SK-N-SH (cell line): Measurements from ENCODE around the gene PAPOLB.

ENCODE experiments used
- EP300 ChIP-seq, 2 experiments: IDR thresholded peaks; 2 replicates each; pipeline versions ENCODE4 v1.4.0 to v1.6.1; 2012; ENCODE audit warnings: borderline replicate concordance in 1 of 2, low read depth in 1 of 2, low read length in 1 of 2
- POLR2AphosphoS5 ChIP-seq: IDR thresholded peaks from 2 replicates; pipeline ENCODE4 v1.6.1; 2012; ENCODE audit warnings: low read depth, low read length
- RXRA ChIP-seq: IDR thresholded peaks from 2 replicates; pipeline ENCODE4 v1.4.0; 2012; ENCODE audit warnings: low read depth, mild to moderate bottlenecking, borderline replicate concordance
- TF ChIP-seq, protein P1 (sequence below): fragments of 200-600 bp; sonication (generic); IDR thresholded peaks from 2 replicates; pipeline ENCODE4 v1.6.1; 2017; ENCODE audit warnings: antibody characterized with exemption, mild to moderate bottlenecking, moderate library complexity

DNA sequence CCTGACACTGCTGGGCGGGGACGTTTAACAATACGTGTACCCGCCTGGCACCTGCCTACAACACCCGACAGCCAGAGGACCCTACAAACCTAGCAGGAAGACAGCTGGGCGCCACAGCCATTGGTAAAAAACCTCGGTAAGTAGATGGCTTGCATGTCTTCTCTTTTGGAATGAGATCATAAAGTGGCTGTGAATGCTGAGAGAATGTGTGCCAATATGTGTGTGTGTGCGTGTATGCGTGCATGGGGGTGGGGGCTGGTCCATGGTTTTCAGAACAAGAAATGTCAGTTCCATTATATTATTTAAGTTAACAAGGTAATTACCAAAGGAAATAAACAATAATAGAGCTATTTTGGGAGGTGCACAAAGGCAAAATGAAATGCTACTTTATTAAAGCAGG is 39.2 kb downstream of the PAPOLB start:
- TF ChIP-seq, protein P1, sequence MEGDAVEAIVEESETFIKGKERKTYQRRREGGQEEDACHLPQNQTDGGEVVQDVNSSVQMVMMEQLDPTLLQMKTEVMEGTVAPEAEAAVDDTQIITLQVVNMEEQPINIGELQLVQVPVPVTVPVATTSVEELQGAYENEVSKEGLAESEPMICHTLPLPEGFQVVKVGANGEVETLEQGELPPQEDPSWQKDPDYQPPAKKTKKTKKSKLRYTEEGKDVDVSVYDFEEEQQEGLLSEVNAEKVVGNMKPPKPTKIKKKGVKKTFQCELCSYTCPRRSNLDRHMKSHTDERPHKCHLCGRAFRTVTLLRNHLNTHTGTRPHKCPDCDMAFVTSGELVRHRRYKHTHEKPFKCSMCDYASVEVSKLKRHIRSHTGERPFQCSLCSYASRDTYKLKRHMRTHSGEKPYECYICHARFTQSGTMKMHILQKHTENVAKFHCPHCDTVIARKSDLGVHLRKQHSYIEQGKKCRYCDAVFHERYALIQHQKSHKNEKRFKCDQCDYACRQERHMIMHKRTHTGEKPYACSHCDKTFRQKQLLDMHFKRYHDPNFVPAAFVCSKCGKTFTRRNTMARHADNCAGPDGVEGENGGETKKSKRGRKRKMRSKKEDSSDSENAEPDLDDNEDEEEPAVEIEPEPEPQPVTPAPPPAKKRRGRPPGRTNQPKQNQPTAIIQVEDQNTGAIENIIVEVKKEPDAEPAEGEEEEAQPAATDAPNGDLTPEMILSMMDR = no peak
- TF ChIP-seq EP300 (IDR thresholded peaks at IDR 0.05; ENCODE audit: borderline replicate concordance in 1 of 2, low read depth in 1 of 2, low read length in 1 of 2) (no peak), RXRA (no peak), POLR2AphosphoS5 (no peak)
